GM12874 (cell line): ENCODE results near the gene WNK1.

Experiments
- TF ChIP-seq, protein P1 (sequence below): IDR thresholded peaks from 2 replicates; pipeline ENCODE4 v1.5.1; 2011; ENCODE audit warnings: low read depth, mild to moderate bottlenecking, control low read depth, low read length, moderate library complexity; ENCODE audit not compliant: insufficient read depth

WNK1 gene

DNA sequence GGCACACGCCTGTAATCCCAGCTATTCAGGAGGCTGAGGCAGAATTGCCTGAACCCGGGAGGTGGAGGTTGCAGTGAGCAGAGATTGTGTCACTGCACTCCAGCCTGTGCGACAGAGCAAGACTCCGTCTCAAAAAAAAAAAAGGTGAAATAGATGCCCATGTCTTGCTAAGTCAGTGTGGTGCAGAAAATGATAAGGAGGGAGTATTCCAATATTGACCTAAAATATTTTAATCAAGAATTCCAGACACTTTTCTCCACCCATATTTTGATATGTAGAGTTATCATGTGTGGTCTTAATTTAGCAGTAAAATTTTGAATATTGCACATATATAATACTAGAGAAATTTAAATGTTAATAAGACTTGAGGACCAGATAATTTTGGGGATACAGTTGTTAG, 57.7 kb downstream of the WNK1 start:
- TF ChIP-seq, protein P1, sequence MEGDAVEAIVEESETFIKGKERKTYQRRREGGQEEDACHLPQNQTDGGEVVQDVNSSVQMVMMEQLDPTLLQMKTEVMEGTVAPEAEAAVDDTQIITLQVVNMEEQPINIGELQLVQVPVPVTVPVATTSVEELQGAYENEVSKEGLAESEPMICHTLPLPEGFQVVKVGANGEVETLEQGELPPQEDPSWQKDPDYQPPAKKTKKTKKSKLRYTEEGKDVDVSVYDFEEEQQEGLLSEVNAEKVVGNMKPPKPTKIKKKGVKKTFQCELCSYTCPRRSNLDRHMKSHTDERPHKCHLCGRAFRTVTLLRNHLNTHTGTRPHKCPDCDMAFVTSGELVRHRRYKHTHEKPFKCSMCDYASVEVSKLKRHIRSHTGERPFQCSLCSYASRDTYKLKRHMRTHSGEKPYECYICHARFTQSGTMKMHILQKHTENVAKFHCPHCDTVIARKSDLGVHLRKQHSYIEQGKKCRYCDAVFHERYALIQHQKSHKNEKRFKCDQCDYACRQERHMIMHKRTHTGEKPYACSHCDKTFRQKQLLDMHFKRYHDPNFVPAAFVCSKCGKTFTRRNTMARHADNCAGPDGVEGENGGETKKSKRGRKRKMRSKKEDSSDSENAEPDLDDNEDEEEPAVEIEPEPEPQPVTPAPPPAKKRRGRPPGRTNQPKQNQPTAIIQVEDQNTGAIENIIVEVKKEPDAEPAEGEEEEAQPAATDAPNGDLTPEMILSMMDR, result no peak

DNA sequence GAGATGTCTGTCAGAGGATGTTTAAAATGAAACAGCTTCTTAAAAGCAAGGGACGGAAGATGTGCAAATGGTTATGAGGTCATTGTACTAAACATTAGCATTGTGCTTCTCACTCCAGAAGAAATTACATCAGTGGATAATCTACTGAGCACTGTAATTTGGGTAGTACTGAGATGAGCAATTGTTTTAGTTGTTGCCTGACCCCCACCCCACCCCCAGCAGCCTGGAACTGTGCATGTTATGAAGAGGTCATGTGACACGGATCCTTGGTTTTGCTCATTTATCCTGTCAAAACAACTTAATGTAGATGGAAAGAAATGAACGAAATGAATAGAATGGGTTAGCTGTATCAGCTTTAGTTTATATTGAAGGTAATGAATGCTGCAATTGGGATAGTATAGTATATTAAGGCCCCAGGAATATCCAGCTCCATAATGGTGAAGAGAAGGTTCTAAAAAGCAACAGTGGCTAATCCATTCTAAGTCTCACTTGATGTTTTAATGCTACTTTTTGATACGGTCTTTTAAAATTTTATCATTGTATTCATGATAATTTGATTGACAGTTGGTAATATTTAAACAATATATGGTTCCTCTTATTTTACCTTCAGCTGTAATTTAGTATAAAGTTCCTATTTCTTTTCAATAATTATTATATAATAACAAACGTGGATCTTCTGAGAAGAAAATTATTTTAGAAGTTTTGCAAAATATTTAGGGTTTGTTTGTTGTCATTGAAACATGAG, 58.5 kb downstream of the WNK1 start:
- TF ChIP-seq, protein P1, result no peak

DNA sequence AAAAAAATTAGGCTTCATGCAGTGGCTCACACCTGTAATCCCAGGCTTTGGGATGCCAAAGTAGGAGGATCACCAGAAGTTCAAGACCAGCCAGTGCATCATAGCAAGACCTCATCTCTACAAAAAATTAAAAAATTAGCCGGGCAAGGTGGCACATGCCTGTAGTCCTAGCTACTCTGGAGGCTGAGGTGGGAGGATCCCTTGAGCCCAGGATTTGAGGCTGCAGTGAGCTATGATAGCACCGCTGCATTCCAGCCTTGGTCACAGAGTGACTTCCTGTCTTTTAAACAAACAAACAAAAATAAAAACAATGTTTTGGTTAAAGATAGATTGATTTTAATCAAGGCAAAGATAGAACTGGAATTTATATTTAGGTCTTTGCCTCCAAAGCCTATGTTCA, 60.6 kb downstream of the WNK1 start:
- TF ChIP-seq, protein P1, result no peak

DNA sequence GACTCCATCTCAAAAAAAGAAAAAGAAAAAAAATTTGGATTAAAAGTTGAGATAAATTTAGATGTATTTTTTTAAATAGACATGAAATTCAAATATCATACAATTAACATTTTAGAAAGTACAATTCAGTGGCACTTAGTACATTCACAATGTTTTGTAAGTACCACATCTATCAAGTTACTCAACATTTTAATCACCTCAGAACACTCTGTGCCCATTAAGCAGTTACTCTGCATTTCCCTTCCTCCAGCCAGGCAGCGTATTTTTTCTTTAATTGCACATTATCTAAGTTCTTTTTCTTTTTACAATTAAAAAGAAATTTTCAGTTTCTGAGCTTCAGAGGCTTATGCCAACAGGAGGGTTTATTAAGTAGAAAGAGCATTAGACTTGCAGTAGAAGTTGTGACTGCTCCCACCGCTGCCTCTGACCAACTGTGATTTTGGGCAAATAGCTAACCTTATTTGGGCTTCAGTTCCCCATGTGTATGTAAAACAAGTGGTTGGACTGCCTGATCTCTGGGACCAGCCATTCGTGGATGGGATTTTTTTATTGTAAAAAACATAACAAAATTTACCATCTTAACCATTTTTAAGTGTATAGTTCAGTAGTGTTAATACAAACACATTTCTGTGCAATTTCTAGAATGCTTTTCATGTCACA, 65.7 kb downstream of the WNK1 start:
- TF ChIP-seq, protein P1, result no peak

DNA sequence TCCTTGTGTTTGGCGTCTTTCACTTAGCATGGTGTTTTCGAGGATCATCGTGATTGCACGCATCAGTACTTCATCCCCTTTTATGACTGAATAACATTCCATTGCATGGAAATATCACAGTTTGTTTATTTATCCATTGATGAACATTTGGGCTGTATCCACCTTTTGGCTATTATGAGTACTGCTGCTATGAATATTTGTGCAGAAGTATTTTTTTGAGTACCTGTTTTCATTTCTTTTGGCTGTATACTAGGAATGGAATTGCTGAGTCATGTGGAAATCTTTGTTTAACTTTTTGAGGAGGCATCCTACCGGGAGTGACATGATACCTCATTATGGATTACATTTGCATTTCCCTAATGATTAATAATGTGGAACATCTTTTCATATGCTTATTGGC, 66.4 kb downstream of the WNK1 start:
- TF ChIP-seq, protein P1, result no peak

DNA sequence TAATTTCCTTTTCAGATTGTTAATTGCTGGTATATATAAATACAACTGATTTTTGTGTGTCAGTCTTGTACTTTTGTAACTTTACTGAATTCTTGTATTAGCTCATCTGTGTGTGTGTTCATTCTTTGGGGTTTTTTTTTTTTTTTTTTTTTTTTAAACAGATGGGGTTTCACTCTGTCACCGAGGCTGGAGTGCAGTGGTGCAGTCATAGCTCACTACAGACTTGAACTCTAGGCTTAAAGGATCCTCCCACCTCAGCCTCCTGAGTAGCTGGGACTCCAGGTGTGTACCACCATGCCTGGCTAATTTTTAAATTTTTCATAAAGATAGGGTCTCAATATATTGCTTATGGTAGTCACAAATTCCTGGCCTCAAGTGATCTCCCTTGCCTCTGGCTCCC, 68.0 kb downstream of the WNK1 start:
- TF ChIP-seq, protein P1, result no peak

DNA sequence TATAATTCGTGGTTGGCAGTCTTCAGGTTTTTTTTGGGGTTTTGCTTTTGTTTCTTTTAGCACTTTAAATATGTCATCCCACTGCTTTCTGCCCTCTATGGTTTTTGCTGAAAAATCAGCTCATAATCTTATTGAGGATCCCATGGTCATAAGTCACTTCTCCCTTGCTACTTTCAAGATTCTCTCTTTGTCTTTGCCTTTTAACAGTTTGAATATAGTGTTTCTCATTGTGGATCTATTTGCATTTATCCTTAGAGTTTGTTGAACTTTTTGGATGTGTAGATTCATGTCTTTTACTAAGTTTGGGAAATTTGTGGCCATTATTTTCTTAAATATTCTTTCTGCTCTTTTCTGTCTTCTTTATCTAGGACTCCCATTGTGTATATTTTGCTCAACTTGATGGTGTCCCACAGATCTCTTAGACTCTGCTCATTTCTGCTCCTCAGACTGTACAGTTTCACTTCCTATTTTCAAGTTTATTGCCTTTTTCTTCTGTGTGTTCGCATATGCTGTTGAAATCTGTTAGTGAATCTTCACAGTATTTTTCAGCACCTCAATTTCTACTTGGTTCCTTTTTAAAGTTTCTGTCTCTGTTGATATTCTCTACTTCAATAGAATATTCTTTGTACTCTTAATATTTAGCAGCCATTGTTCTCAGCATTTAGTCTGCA, 70.8 kb downstream of the WNK1 start:
- TF ChIP-seq, protein P1, result no peak
